ENCODE data around the gene HMOX2. TPM values are rescaled to one million over a fixed set of nuclear protein-coding genes. Genes with fewer than 3 reads are reported as not detected.

The HMOX2 gene
- polyA plus RNA-seq, 1 donor (not counting 4 experiments of a cell fraction or from before 2014, with no cell fraction given): 167 TPM

DNA sequence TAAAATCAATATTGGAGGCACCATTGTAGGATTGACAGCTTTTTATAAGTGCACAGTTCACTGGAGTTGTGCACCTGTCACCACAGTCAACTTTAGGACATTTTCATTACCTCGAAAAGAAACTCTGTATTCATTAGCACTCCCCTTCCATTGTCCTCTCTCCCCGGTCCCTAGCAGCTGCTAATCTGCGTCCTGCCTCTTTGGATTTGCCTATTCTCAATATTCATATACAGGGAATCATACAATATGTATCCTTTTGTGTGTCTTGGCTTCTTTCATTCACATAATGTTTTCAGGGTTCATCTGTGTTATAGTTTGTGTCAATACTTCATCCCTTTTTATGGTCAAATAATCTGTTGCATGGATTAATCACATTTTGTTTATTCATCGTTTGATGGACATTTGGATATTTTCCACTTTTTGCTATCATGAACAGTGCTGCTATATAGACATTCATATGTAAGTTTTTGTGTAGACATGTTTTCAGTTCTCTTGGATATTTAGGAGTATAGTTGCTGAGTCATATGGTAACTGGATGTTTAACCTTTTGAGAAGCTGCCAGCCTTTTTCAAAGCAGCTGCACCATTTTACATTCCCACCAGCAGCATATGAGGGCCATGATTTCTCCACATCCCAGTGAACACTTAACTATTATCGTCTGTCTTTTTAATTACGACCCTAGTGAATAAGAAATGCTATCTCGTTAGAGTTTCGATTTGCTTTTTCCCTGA is 40.7 kb upstream of the HMOX2 start:
- H3K4me1 ChIP-seq (ENCODE audit: control insufficient read depth, extremely low read depth, insufficient read depth, low read length): no peaks in the 10 kb centered on the region
- peaks cover 4% of the 10 kb centered on the region for H4K20me1 ChIP-seq (ENCODE audit: control insufficient read depth, extremely low read depth, insufficient read depth, low read length)
- no peak overlapping the region for H3K4me3 ChIP-seq (ENCODE audit: control insufficient read depth in 2 of 3, extremely low read depth in 1 of 3, insufficient read depth in 2 of 3, low read depth in 1 of 3, low read length in 3 of 3)
- FAIRE-seq (no peak), DNase-seq (ENCODE audit: low read depth, low spot score) (no peak)
- no peaks in the 10 kb centered on the region for H3K9me3 ChIP-seq (ENCODE audit: control insufficient read depth, low read depth, low read length)
- no peak overlapping the region for H2AFZ ChIP-seq (ENCODE audit: control insufficient read depth, low read length)
- H3K9ac ChIP-seq (ENCODE audit: control insufficient read depth, extremely low read depth, insufficient read depth, low read length): no peak overlapping the region
- peaks cover 27 to 37% of the 10 kb centered on the region in 2 experiments for H3K36me3 ChIP-seq (ENCODE audit: control insufficient read depth in 2 of 2, extremely low read depth in 1 of 2, insufficient read depth in 2 of 2, low read length in 2 of 2)
- H3K79me2 ChIP-seq (ENCODE audit: control insufficient read depth, insufficient read depth, low read length): peaks cover 36% of the 10 kb centered on the region
- H3K27ac ChIP-seq (ENCODE audit: control insufficient read depth, insufficient read depth, low read length): no peak overlapping the region
- dilution Hi-C loops (cut with MboI; ENCODE audit: extremely low pct_ligation_motif_present, low sequenced_read_pairs): no loop called here
- no peaks in the 10 kb centered on the region for H3K27me3 ChIP-seq (ENCODE audit: control insufficient read depth, extremely low read depth, insufficient read depth, low read length)
- no peaks in the 10 kb centered on the region for H3K9me1 ChIP-seq (ENCODE audit: control insufficient read depth, extremely low read depth, insufficient read depth, low read length)
- TF ChIP-seq CTCF (optimal IDR thresholded peaks at IDR 0.05 in 1 of 3, IDR thresholded peaks at IDR 0.05 in 1 of 3, conservative IDR thresholded peaks at IDR 0.05 in 1 of 3; ENCODE audit: extremely low read depth in 1 of 3, insufficient read depth in 2 of 3, low read length in 3 of 3) (no peak), EZH2 (IDR thresholded peaks at IDR 0.05; ENCODE audit: low read length) (no peak)
- H3K4me2 ChIP-seq (ENCODE audit: control insufficient read depth, extremely low read depth, insufficient read depth, low read depth, low read length): no peak overlapping the region

GRCh38 chr16:4437366-4437765 is 38.8 kb upstream of the HMOX2 start:
- Histone ChIP-seq H4K20me1 (ENCODE audit: control insufficient read depth, extremely low read depth, insufficient read depth, low read length) (peaks cover 4% of the 10 kb centered on the region), H3K27me3 (ENCODE audit: control insufficient read depth, extremely low read depth, insufficient read depth, low read length) (no peaks in the 10 kb centered on the region), H3K4me3 (ENCODE audit: control insufficient read depth in 2 of 3, extremely low read depth in 1 of 3, insufficient read depth in 2 of 3, low read depth in 1 of 3, low read length in 3 of 3) (no peak overlapping the region), H3K9me3 (ENCODE audit: control insufficient read depth, low read depth, low read length) (no peaks in the 10 kb centered on the region), H2AFZ (ENCODE audit: control insufficient read depth, low read length) (no peak overlapping the region), H3K27ac (ENCODE audit: control insufficient read depth, insufficient read depth, low read length) (no peak overlapping the region), H3K79me2 (ENCODE audit: control insufficient read depth, insufficient read depth, low read length) (peaks cover 28% of the 10 kb centered on the region), H3K4me2 (ENCODE audit: control insufficient read depth, extremely low read depth, insufficient read depth, low read depth, low read length) (no peak overlapping the region), H3K36me3 (ENCODE audit: control insufficient read depth in 2 of 2, extremely low read depth in 1 of 2, insufficient read depth in 2 of 2, low read length in 2 of 2) (peaks cover 38 to 51% of the 10 kb centered on the region in 2 experiments), H3K9me1 (ENCODE audit: control insufficient read depth, extremely low read depth, insufficient read depth, low read length) (no peaks in the 10 kb centered on the region), H3K9ac (ENCODE audit: control insufficient read depth, extremely low read depth, insufficient read depth, low read length) (no peak overlapping the region), H3K4me1 (ENCODE audit: control insufficient read depth, extremely low read depth, insufficient read depth, low read length) (no peaks in the 10 kb centered on the region)
- dilution Hi-C loops (cut with MboI; ENCODE audit: extremely low pct_ligation_motif_present, low sequenced_read_pairs): no loop called here
- no peak for DNase-seq (ENCODE audit: low read depth, low spot score)
- FAIRE-seq: no peak
- TF ChIP-seq CTCF (optimal IDR thresholded peaks at IDR 0.05 in 1 of 3, IDR thresholded peaks at IDR 0.05 in 1 of 3, conservative IDR thresholded peaks at IDR 0.05 in 1 of 3; ENCODE audit: extremely low read depth in 1 of 3, insufficient read depth in 2 of 3, low read length in 3 of 3) (no peak), EZH2 (IDR thresholded peaks at IDR 0.05; ENCODE audit: low read length) (no peak)
